Left hindlimb (tissue), 1 donor: ENCODE data around the gene PRUNE2.
"Not testable (repeated sequence)": the region's sequence is repeated elsewhere in the genome, so short reads cannot be mapped to it uniquely, and the experiment has no call there.

Source experiments
- DNase-seq: peaks from one replicate; pipeline ENCODE4 v3.0.0-alpha.2; 2018

The PRUNE2 gene, protein sequence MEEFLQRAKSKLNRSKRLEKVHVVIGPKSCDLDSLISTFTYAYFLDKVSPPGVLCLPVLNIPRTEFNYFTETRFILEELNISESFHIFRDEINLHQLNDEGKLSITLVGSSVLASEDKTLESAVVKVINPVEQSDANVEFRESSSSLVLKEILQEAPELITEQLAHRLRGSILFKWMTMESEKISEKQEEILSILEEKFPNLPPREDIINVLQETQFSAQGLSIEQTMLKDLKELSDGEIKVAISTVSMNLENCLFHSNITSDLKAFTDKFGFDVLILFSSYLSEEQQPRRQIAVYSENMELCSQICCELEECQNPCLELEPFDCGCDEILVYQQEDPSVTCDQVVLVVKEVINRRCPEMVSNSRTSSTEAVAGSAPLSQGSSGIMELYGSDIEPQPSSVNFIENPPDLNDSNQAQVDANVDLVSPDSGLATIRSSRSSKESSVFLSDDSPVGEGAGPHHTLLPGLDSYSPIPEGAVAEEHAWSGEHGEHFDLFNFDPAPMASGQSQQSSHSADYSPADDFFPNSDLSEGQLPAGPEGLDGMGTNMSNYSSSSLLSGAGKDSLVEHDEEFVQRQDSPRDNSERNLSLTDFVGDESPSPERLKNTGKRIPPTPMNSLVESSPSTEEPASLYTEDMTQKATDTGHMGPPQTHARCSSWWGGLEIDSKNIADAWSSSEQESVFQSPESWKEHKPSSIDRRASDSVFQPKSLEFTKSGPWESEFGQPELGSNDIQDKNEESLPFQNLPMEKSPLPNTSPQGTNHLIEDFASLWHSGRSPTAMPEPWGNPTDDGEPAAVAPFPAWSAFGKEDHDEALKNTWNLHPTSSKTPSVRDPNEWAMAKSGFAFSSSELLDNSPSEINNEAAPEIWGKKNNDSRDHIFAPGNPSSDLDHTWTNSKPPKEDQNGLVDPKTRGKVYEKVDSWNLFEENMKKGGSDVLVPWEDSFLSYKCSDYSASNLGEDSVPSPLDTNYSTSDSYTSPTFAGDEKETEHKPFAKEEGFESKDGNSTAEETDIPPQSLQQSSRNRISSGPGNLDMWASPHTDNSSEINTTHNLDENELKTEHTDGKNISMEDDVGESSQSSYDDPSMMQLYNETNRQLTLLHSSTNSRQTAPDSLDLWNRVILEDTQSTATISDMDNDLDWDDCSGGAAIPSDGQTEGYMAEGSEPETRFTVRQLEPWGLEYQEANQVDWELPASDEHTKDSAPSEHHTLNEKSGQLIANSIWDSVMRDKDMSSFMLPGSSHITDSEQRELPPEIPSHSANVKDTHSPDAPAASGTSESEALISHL (N-terminal part only)

DNA sequence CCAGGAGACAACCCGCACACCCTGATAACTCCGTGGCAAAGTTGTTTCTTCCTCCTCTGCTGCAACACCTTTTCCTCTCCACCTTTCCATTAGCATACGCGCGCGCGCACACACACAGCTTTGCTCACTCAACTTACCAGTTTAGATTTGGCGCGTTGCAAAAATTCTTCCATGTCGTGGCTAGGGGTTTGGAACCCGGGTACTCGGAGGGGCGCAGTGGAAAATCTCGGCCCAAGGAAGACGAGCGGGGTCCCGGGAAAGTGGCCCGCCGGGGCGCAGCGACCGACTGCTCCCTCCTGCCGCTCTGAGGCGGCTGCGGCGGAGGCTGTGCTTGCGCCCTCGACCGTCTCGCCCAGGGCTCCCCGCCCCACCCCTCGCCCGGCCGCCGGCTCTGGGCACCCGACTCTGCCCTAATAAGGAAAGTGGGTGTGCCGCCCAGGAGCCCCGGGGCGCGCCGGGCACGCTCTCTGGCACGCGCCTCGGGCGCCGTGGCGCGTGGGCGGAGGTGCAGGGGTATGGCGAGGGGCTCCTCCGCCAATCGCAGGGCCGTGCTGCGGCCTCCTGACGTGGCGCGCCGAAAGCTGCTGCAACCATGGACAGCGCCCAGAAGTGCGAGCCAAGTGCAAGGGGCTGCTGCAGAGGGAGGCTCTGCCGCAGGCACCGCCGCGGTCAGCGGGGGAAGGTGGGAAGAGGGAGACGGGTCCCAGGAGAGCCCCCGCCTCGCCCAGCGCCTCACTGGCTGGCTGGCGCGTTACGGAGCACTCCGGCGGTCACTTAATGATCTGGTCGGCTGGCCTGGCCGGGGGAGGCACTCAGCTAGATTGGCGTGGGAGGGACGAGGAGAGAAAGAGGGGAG lies at the start of gene PRUNE2:
PRUNE2 (minus strand) TSS at position 324 of the 856 bp plus-strand sequence; CDS start at position 173, 151 bp downstream.
- DNase-seq: peak; percentile 91

DNA sequence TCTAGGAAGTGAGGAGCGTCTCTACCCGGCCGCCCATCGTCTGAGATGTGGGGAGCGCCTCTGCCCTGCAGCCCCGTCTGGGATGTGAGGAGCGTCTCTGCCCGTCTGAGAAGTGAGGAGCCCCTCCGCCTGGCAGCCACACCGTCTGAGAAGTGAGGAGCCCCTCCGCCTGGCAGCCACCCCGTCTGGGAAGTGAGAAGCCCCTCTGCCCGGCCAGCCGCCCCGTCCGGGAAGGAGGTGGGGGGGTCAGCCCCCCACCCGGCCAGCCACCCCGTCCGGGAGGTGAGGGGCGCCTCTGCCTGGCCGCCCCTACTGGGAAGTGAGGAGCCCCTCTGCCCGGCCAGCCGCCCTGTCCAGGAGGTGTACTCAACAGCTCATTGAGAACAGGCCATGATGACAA lies 49.5 kb upstream of the PRUNE2 start:
- not testable (repeated sequence) for DNase-seq

DNA sequence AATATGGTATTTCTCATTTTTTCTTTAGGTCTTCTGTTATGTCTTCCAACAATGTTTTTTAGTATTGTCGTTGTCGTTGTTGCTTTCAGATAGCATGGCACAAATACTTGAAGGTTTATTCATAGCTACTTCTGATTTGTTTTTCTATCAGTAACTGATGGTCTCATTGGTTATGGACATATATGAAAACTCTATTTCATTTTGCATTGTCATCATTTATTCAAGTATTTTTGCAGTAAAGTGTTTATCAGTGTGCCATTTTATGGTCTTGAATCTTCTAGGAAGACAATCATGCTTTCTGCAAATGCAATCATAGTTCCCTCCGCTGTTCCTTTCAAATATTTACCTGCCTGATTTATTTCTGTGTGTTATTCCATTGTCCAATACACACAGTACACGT lies 44.0 kb upstream of the PRUNE2 start:
- DNase-seq: no peak

DNA sequence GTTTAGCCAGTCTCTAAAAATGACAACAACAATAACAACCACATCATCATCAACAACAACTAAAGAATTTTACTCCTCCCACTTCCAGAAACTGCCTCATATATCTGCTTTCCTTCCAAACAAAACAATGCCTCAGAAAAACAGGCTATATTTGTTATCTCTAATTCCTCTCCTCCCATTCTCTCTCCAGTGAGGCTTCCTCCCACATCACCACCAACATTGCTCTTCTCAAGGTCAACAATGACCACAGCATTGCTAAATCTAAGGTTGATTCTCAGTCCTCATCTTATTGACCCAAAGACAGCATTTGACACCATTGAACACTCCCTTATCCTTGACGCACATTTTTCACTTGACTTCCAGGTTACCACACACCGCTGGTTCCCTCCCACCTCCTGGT lies 38.1 kb upstream of the PRUNE2 start:
- no peak for DNase-seq

DNA sequence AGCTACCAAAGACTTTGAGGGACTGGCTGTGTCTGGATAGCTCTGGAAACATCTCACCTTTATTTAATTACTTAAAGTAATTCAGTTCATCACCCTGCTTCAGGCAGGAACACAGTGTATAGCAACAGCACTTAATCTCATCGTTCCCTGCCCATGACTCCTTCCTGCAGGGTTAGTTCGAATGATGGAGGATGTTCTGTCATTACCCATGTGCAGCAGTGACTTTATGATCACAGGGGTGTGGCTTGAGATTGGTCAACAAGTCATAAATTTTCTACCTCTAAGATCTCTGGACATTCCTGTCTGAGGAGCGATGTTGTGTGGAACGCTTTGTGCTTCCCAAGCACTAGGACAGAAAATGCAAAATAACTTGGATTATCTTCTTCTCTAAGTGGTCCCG lies 37.1 kb upstream of the PRUNE2 start:
- no peak for DNase-seq

DNA sequence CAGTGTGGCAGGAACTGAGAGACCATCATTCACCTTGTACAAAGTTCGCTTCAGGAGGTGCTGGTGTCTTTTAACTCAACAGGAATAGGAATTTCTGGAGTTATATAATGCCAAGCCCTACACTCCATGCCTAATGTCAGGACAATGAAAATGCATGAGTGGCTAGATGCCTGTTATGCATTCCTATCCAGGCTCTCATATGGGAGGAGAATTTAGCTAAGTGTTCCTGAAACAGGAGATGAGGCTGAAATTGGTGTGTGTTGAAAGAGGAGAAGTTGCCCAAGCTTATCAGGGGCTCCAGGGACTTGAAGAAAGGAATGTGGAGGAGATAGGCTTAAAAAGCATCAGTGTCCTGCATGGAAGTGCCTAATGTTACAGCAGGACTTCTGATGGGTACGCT lies 26.8 kb upstream of the PRUNE2 start:
- DNase-seq: no peak

DNA sequence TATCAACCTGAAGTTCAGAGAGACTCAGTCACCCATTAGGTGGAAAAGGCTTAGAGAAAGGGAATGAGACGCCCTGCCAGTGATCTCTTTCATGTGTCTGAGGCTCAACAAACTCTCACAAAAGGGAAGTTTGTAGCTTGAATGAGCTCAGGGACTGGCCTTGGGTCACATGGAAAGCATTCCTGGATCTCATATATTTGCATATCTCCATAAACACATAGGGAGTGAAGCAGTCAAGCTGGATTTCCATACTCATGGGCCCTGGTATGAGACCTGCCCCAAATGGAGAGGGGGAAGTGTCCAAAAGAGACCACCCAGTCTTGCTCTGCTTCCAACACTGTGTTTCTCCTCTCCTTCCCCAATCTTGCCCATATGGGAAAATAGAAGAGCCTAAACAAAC lies 26.4 kb upstream of the PRUNE2 start:
- DNase-seq: no peak

DNA sequence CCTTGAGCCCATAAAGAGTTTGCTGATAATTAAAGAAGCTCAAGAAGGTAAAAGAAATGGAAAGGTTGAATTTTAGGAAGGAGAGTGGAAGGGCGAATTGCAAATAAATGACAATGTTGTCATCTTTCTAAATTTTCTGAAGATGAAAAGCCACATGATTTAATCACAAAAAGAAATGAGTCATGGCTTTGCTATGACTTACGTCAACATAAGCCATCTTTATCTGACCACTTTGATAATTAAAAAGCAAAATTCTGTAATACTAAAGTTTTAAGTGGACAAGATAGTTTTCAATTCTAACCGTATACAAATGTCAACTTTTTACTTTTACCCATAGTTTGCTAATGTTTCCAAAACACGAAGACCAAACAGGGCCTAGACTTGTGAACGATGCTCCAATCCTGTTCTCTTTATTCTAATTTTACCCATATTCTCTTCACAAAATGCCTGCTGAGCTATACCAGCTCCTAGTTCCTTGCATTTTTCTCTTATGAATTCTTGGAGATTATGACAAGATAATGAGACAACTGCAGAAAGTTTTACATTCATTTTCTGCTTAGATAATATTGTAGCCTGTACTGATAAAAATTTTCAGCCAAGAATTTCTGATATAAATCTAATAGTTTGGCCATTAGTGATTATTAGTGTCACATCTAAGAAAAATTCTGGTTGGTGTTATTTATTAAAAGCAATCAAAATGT lies 21.8 kb upstream of the PRUNE2 start:
- no peak for DNase-seq

DNA sequence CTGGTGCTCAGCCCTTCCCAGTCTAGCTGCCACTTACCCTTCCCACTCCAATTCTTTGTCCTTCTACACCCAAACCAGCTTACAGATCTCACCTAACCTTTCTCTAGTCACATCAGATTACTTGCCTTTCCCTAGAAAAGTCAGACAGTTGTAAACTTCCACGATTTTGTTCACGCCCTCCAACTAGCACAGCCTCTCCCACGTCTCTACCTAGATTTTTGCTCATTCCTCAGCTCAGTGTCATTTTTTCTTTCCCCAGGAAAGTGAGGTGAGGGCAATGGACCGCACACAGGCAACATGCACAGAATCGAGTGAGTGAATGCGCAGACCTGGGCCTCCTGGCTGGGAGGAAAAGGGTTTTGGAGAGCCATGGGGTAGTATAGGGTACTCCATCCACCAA lies 20.9 kb upstream of the PRUNE2 start:
- DNase-seq: no peak

DNA sequence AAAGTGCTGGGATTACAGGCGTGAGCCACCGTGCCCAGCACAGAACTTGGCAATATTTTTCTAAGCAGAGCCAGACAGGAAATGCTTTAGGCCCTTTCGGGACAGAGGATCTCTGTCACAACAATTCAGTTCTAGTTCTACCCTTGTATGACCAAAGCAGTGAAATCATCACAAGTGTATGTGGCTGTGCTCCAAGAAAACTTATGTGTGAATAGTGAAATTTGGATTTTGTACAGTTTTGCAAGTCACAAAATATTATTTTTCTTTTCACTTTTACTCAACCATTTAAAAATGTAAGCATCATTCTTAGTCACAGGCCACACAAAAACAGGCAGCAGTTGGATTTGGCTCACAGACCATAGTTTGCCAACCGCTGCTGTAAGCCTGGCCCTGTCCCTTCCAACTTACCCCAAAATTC lies 20.4 kb upstream of the PRUNE2 start:
- no peak for DNase-seq

DNA sequence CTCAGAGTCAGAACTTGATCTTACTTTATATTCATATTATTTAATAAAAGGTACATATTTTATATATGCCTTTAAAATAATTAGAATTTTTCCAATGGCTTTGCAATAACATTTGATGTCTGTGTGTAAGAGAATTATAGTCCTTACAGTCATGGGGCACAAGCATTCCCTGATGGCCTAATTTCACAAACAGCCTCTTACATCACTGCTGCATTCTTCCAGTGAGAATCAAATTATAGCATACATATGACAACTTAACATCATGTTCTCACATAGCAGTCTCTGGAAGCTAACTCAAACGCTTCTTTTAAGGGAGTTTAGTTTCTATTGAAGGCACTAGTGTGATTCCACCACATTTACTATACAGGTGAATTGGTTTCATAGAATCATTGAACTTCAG lies 15.3 kb upstream of the PRUNE2 start:
- no peak for DNase-seq

DNA sequence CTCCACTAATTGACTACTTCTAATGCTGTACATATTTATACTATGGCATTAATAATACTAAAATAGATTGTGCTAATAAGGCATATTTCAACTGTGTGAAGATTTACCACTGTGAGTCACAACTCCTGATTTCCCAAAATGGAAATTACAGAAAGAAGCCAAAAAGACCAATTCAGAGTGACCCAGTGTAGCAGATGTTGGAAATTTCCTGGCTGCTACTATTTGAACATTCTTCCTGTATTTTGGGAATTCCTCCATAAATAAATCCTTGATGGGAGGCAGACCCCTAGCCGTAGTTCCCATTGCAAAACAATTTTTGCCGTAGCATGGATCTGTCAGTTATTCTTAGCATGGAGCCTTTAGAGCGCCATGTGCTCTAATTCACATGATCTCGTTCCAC lies 11.4 kb upstream of the PRUNE2 start:
- no peak for DNase-seq

DNA sequence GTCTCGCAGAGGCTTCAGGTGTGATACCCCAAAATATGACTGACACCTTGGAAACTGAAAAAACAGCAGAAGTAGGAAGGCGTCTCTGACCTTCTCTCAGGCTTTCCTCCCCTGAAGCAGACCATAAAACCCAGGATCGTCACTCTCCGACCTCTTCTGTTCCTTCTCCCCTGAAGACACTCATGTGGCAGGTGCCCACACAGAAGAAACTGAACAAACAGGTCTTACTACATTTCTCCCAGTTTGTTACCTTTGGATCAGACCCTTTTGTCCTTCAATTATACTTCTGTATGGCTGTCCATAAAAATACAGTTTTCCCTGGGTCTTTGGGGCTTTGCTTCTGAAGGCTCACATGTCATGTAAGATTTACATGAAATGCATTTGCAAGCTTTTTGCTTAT lies 10.3 kb upstream of the PRUNE2 start:
- DNase-seq: no peak

DNA sequence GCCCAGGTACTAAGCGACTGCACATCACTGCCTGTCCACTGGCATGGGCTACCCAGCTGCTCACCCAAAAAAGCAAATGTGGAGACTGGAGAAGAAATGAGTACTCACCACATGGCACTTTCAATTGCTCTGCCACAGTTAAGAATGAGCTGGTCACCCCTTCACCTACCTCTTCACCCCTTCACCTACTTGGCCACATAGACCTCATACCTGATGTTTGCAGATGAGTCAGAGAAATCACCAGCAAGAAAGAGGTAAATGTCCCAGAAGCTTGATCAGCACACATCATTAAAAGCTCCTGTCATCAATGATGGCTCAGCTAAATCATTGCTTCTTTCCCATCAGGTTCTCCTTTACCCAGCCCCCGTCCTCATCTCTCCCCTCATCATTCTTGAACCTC lies 7.6 kb upstream of the PRUNE2 start:
- DNase-seq: no peak

DNA sequence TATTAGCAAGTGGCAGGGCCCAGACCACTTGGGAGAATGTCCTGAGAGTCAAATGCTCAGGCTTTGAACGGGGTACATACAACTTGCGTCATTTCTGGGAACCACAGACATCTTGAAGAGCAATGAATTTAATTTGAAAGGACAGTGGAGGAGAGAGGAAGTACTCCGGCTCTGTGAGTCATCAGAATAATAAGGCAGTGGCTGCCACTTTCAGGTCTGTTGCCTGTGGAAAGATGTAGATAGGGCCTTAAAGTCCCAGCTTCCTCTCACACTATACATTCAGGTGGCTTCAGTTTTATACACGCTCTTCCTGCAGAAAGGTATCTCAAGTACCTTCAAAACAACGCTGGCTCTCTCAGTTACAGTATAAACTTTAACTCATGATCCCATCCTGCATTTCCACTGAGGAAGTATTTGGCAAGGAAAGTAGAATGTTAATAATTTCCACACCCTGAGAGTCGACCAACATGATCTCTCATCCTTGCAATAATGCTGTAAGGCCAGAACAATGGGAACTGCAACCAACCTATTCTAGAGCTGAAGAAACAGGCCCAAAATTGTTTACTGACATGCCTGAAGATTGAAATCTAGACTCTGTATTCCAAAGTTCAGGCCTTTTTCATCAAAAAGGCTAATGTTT lies 6.8 kb upstream of the PRUNE2 start:
- DNase-seq: no peak

DNA sequence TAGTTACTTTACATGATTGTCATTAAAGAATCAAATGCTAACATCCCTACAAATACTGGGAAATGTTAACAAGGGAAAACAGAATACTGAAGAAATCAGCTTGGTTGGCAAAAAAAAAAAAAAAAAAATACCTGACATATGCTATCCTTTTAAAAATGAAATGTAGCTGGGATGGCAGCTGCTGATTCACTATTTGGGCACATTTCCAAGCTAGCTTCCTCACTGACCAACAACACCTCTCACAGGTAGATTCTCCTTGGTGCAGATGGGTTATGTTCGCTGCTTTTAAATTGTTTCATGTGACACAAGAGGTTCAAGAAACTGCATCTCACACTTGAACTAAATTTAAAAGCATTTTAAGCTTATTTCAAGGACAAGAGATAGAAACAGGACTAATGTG lies 6.1 kb upstream of the PRUNE2 start:
- DNase-seq: no peak

DNA sequence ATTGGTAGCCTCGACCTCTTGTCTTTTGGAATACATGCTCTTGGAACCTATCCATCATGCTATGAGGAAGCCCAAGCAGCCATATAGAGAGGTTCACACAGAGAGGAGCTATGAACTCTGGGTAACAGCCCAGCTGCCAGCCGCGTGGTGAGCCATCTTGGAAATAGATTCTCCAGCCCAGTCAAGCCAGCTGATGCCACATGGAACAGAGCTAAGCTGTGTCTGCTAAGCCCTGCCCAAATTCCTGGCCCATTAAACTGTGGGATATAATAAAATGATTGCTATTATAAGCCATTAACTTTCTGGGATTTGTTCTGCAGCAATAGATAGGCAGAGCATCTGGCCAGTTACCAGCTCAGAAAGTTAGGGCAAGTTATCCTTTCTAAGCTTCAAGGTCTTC lies 4.9 kb upstream of the PRUNE2 start:
- DNase-seq: no peak

DNA sequence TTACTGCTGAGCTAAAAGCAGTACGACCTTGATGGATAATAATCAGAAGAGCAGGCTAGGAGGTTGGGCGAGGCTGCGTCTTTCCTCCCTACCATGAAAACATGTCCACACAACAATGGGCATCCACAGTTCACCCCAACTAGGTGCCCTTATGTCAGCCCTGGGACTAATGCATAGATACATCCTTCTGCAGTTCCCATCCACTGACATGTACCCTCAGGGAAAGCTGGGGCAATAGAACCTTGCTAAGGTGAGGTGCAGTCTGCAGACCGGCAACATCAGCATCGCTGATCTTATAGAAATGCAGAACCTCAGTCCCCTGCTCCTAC lies 697 bp upstream of the PRUNE2 start:
- DNase-seq: no peak

DNA sequence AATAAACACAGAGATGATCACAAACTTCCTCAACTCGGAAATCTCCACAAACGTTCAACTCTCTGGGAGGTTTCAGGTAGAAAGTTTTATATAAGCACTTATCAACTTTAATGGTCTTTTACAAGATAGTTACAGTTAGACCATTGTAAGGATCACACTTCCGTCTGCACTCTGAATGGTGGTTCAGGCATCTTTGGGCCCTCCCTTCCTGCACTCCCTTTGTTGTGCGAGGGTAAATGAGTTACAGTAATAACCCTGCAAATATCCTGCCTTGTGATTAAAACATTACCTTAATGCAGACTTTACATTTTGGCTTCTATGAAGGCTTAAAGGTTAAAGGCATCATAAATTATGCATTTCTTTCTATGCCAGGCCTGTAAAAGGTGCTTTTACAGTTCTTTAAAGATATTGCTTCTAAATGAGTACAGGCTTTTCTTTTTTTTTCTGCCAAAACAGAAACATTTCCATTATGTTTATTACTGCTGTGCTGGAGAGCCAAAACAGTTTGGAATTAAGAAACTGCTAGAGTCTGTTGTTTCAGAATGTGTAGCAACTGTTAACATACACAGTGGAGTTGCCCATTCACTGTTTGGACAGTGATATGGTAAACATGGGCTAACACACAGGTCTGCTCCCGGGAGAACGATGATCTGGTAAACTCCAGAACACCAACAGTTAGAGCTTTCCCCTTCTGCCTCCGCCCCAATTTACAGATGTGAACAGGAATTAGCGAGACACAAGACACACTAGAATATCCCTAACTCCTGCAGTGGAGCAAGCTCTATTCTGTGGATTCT lies 1.1 kb downstream of the PRUNE2 start:
- DNase-seq: no peak

DNA sequence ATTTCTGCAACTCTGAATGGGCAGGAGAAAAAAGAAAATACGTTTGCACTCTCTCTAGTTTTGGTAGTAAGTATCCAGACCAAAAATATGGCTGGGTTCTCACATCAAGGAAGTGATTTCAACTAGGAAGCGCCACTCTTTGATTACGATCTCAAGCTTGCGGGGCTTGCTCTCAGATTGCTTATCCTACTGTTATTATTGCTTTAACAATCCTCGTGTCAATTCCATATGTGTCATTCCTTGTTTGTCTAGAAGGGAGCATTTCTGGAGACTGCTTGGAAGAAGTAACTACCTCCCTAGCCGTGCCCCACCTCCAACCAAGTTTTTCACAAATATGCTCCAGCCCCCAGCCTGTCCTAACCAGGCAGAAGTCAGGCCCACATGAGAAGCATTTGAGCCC lies 3.5 kb downstream of the PRUNE2 start:
- no peak for DNase-seq
